Measurements from ENCODE around the gene VIPR1.

GRCh38 chr3:42501681-42502428, 588 bp upstream of the VIPR1 start:
- TF ChIP-seq CTCF (IDR thresholded peaks at IDR 0.05; ENCODE audit: insufficient read depth, low read length, poor library complexity, severe bottlenecking) (peak; percentile 23), EZH2phosphoT487 (conservative IDR thresholded peaks at IDR 0.05; ENCODE audit: low read length) (no peak)

All from SU-DHL-6 (cell line).